Left kidney (tissue), 2 donors: ENCODE measurements around the gene OPRM1. TPM values are rescaled to one million over a fixed set of nuclear protein-coding genes. Genes with fewer than 3 reads are reported as not detected.
"Not testable (repeated sequence)": the region's sequence is repeated elsewhere in the genome, so short reads cannot be mapped to it uniquely, and the experiment has no call there.

ENCODE experiments used
- DNase-seq: peaks from one replicate; pipeline ENCODE4 v3.0.0-alpha.2; 2013
- polyA plus RNA-seq: library from polyadenylated mRNA; unstranded; fragments of 120-200 nt; gene quantifications from one replicate; pipeline ENCODE4 v1.2.1, GENCODE V29; 2013; ENCODE audit not compliant: insufficient read length

Gene OPRM1
- polyA plus RNA-seq, 1 donor, result 0.08 TPM

GRCh38 chr6:154143753-154144152 lies 104.7 kb downstream of the OPRM1 start:
- DNase-seq, result no peak

- DNase-seq, result peak; percentile 74
Observed at GRCh38 chr6:154154389-154154967, 115.4 kb downstream of the OPRM1 start.

GRCh38 chr6:154156135-154156896 lies 117.3 kb downstream of the OPRM1 start:
- peak; percentile 82 for DNase-seq

GRCh38 chr6:154157082-154157481 lies 118.0 kb downstream of the OPRM1 start:
- no peak for DNase-seq

- no peak for DNase-seq
Observed at GRCh38 chr6:154157706-154158105, 118.7 kb downstream of the OPRM1 start.

- no peak for DNase-seq
Observed at GRCh38 chr6:154159126-154159525, 120.1 kb downstream of the OPRM1 start.

GRCh38 chr6:154161689-154162088 lies 122.6 kb downstream of the OPRM1 start:
- no peak for DNase-seq

- no peak for DNase-seq
Observed at GRCh38 chr6:154164397-154164796, 125.4 kb downstream of the OPRM1 start.

- no peak for DNase-seq
Observed at GRCh38 chr6:154165478-154165877, 126.4 kb downstream of the OPRM1 start.

GRCh38 chr6:154166140-154166539 lies 127.1 kb downstream of the OPRM1 start:
- no peak for DNase-seq

- no peak for DNase-seq
Observed at GRCh38 chr6:154167126-154167525, 128.1 kb downstream of the OPRM1 start.

- no peak for DNase-seq
Observed at GRCh38 chr6:154169193-154169847, 130.3 kb downstream of the OPRM1 start.

- DNase-seq, result no peak
Observed at GRCh38 chr6:154170106-154170505, 131.1 kb downstream of the OPRM1 start.

GRCh38 chr6:154172393-154172792 lies 133.4 kb downstream of the OPRM1 start:
- not testable (repeated sequence) for DNase-seq

GRCh38 chr6:154179434-154179833 lies 140.4 kb downstream of the OPRM1 start:
- DNase-seq, result no peak

GRCh38 chr6:154187203-154187602 lies 148.2 kb downstream of the OPRM1 start:
- no peak for DNase-seq

- DNase-seq, result no peak
Observed at GRCh38 chr6:154187714-154188113, 148.7 kb downstream of the OPRM1 start.

GRCh38 chr6:154196333-154196885 lies 157.4 kb downstream of the OPRM1 start:
- no peak for DNase-seq

GRCh38 chr6:154197196-154197860 lies 158.3 kb downstream of the OPRM1 start:
- DNase-seq, result no peak

GRCh38 chr6:154201688-154202087 lies 162.6 kb downstream of the OPRM1 start:
- not testable (repeated sequence) for DNase-seq

GRCh38 chr6:154202339-154202738 lies 163.3 kb downstream of the OPRM1 start:
- no peak for DNase-seq

GRCh38 chr6:154202958-154203357 lies 163.9 kb downstream of the OPRM1 start:
- DNase-seq, result no peak
